K562 (cell line): ENCODE results near the gene ZNF749. TPM values are rescaled to one million over a fixed set of nuclear protein-coding genes. Genes with fewer than 3 reads are reported as not detected.
A peak's percentile ranks its signal among the peaks of the same experiment; 100 is the strongest.

ENCODE experiments used
- FOS ChIP-seq: IDR thresholded peaks from 3 replicates; pipeline ENCODE4 v1.6.1; 2011; ENCODE audit not compliant: insufficient read length; ENCODE audit errors: extremely low read depth
- GMEB1 ChIP-seq: fragments of 250-450 bp; sonication (Bioruptor Pico); IDR thresholded peaks from 2 replicates; pipeline ENCODE4 v1.4.0; 2020; ENCODE audit warnings: mild to moderate bottlenecking
- GTF3C2 ChIP-seq: IDR thresholded peaks from 3 replicates; pipeline ENCODE4 v1.6.1; 2011; ENCODE audit warnings: borderline replicate concordance, mild to moderate bottlenecking, moderate library complexity; ENCODE audit not compliant: insufficient read length; ENCODE audit errors: extremely low read depth
- HNRNPUL1 ChIP-seq: fragments of 200-400 bp; formaldehyde crosslinking; IDR thresholded peaks from 2 replicates; pipeline ENCODE4 v1.6.1; 2017; ENCODE audit warnings: low read length
- MEIS2 ChIP-seq: fragments of 450-650 bp; IDR thresholded peaks from 2 replicates; pipeline ENCODE4 v1.6.1; 2014; ENCODE audit warnings: mild to moderate bottlenecking; ENCODE audit not compliant: partially characterized antibody
- MXI1 ChIP-seq: IDR thresholded peaks from 2 replicates; pipeline ENCODE4 v1.6.1; 2011; ENCODE audit warnings: low read depth, mild to moderate bottlenecking, improper control_type of control experiment, low read length
- TSHZ1 ChIP-seq: fragments of 250-450 bp; sonication (Bioruptor Pico); IDR thresholded peaks from 2 replicates; pipeline ENCODE4 v1.4.0; 2020; ENCODE audit warnings: mild to moderate bottlenecking, moderate library complexity
- ZBTB49 ChIP-seq: sonication (generic); formaldehyde crosslinking; IDR thresholded peaks from 2 replicates; pipeline ENCODE4 v1.8.0; 2022; ENCODE audit warnings: missing genetic modification reagents, mild to moderate bottlenecking, borderline replicate concordance
- ZC3H4 ChIP-seq: sonication (generic); formaldehyde crosslinking; IDR thresholded peaks from 2 replicates; pipeline ENCODE4 v1.9.0; 2021; ENCODE audit warnings: missing genetic modification reagents, borderline replicate concordance
- polyA plus RNA-seq, 8 experiments: library from polyadenylated mRNA; depleted of rRNA in 4 of 8; stranded (reverse) in 5 of 8; unstranded in 3 of 8; fragments of >200 nt; fragmentation: Nextera tagmentation in 2 of 8; fragmentation: Illumina TruSeq in 1 of 8; extraction: Ambion mirVana in 2 of 8; extraction: Trizol in 1 of 8; gene quantifications; 2 replicates each; pipeline versions ENCODE4 v1.2.1 to v1.2.3, GENCODE V29; 2011 to 2014; ENCODE audit warnings: inconsistent platforms in 1 of 8, missing spikeins in 1 of 8
- total RNA-seq, 7 experiments: library from RNA; depleted of rRNA in 6 of 7; stranded (reverse); fragments of >200 nt in 6 of 7; fragmentation: Illumina TruSeq in 2 of 7; extraction: Trizol in 2 of 7; gene quantifications; 2 replicates each; pipeline versions ENCODE4 v1.2.1 to v1.2.3, GENCODE V29; 2011 to 2021; ENCODE audit warnings: low replicate concordance in 1 of 7

The ZNF749 gene
- total and polyA plus RNA-seq, 9 of the 15 experiments (the other 6 are each of a cell fraction or from before 2014, with no cell fraction given), result 5.3 to 33.2 (median 15.0) TPM

GRCh38 chr19:57435062-57435978 lies at the start of gene ZNF749 (continued):
- TF ChIP-seq TSHZ1 (CRISPR knock-in tag) (no peak), MEIS2 (peak; percentile 74), GMEB1 (CRISPR knock-in tag) (peak; percentile 73; the same call in 1 of the 2 replicates), ZC3H4 (no peak), FOS (peak; percentile 46), GTF3C2 (no peak), MXI1 (peak; percentile 53; the same call in 1 of the 2 replicates), ZBTB49 (CRISPR knock-in tag) (no peak), HNRNPUL1 (no peak)
